VCaP (cell line): ENCODE measurements around the gene HOXC13.
A peak's percentile ranks its signal among the peaks of the same experiment; 100 is the strongest.

Experiments
- H3K27ac ChIP-seq: fragments of 450-650 bp; 2 replicates; pipeline ENCODE4 v1.5.1; 2017
- TF ChIP-seq, protein P1 (sequence below): fragments of 450-650 bp; conservative IDR thresholded peaks from 2 replicates; pipeline ENCODE4 v1.5.1; 2017; ENCODE audit warnings: mild to moderate bottlenecking, moderate library complexity

The HOXC13 gene

DNA sequence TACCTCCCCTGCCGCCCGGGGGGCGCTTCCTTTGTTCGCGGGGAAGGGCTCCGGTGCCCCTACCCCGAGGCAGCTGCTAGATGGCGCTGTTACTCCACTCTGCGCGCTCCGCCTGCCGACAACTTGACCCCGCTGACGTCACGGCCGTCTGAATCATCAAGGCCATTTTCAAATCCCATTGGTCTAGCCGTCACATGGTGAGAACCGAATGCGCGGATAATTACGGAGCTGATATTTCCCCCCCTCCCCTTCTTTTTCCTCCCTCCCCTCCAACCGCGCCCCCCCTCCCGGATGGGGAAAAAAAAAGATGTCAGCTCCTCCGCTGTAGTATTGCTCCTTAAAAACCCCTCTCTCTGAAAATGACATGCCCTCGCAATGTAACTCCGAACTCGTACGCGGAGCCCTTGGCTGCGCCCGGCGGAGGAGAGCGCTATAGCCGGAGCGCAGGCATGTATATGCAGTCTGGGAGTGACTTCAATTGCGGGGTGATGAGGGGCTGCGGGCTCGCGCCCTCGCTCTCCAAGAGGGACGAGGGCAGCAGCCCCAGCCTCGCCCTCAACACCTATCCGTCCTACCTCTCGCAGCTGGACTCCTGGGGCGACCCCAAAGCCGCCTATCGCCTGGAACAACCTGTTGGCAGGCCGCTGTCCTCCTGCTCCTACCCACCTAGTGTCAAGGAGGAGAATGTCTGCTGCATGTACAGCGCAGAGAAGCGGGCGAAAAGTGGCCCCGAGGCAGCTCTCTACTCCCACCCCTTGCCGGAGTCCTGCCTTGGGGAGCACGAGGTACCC is 46.5 kb downstream of the HOXC13 start, which contains the start of gene HOXC10:
TSS of gene HOXC10 (plus strand) at position 246 of the 791 bp plus-strand sequence. CDS start at position 360, 114 bp downstream.
- H3K27ac ChIP-seq = no peak within 1 kb of the TSS
- TF ChIP-seq, protein P1, sequence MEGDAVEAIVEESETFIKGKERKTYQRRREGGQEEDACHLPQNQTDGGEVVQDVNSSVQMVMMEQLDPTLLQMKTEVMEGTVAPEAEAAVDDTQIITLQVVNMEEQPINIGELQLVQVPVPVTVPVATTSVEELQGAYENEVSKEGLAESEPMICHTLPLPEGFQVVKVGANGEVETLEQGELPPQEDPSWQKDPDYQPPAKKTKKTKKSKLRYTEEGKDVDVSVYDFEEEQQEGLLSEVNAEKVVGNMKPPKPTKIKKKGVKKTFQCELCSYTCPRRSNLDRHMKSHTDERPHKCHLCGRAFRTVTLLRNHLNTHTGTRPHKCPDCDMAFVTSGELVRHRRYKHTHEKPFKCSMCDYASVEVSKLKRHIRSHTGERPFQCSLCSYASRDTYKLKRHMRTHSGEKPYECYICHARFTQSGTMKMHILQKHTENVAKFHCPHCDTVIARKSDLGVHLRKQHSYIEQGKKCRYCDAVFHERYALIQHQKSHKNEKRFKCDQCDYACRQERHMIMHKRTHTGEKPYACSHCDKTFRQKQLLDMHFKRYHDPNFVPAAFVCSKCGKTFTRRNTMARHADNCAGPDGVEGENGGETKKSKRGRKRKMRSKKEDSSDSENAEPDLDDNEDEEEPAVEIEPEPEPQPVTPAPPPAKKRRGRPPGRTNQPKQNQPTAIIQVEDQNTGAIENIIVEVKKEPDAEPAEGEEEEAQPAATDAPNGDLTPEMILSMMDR = peak; percentile 32; the same call in 1 of the 2 replicates

DNA sequence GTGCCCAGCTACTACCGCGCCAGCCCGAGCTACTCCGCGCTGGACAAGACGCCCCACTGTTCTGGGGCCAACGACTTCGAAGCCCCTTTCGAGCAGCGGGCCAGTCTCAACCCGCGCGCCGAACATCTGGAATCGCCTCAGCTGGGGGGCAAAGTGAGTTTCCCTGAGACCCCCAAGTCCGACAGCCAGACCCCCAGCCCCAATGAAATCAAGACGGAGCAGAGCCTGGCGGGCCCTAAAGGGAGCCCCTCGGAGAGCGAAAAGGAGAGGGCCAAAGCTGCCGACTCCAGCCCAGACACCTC is 47.0 kb downstream of the HOXC13 start:
- TF ChIP-seq, protein P1 = no peak
- H3K27ac ChIP-seq = no peak overlapping the region

DNA sequence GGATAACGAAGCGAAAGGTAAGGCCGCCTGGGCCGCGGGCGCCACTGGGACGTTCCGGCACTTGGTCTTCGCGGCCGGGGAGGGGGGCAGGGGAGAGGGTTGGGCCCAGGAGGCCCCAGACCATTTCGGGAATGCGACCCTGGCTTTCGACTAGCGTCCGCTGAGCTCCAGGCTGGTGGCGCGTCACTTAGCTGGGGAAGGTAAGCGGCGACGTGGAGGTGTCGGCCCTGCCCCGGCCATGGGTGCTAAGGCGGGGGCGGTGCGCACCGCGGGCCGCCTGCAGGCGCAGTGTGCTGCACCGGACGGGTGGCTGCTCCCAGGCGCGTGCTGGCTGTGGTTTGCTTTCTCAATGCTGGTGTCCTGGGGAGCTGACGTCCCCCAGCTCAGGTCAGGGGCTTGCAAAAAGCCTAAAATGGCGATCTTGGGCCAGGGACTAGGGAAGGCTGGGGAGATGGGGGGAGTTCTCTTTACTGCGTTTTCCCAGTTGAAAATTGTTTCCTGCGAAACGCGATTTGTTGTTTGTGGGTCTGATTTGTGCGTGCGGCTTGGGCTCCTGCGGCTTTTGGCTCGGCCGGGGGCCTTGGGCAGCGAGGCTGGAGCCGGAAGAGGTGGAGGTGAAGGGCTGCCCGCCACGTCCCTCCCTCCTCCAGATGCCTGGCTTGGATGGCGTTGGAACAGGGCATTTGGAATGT is 47.5 kb downstream of the HOXC13 start:
- no peak overlapping the region for H3K27ac ChIP-seq
- TF ChIP-seq, protein P1 = no peak

DNA sequence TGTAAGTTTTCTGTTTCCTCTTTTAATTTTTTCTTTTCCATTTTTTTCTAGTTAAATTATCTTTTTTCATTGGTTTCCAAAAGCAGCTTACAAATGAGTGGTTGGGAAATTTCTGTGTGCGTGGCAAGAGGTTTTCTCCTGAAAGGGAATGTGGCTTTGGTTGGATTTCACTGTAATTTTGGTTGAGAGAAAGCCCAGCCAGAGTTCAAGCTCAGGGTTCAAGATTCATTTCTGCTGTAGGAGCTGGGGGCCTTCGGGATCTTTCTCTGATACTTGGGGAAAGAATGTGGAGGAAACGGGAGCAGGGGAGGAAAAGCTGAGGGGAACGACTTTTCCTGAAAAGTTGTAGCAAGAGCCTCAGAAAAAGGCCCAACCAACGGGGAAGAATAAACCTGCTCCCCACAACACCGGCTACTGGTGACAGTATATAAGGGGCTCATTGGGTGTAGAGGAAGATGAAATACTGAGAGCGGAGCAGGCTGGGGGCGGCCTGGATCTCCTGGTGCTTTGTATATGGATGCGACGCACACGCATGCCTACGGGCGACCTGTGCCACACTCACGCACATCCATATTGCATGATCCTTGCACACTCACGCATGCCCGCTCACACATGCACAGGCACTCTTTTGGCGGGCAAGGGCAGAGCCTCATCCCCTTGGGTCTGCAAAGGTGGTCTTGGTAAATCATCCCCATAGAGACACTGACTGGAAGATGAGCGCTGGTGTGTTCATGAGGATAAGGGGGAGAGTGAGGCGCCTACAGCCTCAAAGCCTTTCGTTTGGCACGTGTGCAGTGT is 48.3 kb downstream of the HOXC13 start:
- H3K27ac ChIP-seq = no peak overlapping the region
- TF ChIP-seq, protein P1 = no peak

DNA sequence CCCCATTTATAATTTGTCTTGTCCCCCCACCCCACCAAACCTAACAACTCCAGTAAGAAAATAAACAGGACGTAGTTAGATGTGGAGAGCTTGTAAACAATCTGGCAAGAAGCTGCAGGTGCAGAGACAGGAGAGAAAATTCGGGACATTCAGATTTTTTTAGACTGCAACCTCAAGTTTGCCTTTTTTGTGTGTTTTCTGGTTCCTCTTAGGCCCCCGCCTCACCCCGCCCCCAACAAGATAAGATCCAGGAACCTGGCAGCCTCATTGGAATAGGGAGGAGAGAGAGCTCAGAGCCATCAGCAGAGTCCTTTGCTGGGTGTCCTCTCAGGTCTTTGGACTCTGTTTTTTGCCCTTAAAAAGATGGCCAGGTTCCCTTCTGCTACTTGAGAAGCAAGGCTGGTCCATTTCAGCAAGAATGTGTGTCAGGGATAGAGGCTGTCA is 49.2 kb downstream of the HOXC13 start:
- no peak overlapping the region for H3K27ac ChIP-seq

DNA sequence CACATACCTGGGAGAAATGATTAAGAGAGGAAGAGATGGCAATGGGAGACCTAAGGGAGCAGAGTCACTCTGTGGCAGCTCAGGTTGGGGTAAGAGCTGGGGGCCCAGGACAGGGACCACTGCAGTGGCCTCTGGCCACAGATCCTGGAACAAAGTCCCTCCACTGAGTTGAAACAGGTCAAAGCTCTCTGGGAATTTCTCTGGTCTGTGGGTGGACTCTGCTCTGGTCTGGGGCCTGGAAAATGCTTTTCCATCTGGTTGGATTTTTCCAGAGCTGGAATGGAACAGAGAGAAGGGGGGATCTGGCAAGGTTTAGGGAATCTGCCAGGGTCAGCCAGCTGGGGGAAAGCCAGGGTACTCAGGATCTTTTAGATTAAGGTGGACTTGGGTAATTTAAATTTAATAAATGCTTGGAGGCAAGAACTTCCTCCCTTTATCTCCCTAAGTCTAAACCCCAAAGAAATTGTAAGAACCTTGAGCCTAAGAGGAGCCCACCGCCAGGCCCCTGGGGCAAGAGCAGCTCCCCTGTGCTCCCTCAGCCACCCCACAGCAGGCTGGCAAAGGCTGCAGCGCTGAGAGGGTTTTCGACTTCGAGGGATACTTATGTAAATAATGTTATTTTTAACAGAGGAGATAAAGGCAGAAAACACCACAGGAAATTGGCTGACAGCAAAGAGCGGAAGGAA is 50.1 kb downstream of the HOXC13 start:
- H3K27ac ChIP-seq = peak overlapping the region; percentile 16; the same call in 1 of the 2 replicates
- TF ChIP-seq, protein P1 = no peak

More for the DNA sequence above, 49.2 kb downstream of the HOXC13 start:
- TF ChIP-seq, protein P1 = no peak
